ENCODE results near the gene ASCC1. TPM values are rescaled to one million over a fixed set of nuclear protein-coding genes. Genes with fewer than 3 reads are reported as not detected.

ASCC1 gene
- total and polyA plus RNA-seq, 2 experiments from 2014 or later = 31.8 to 38.7 TPM

GRCh38 chr10:72105710-72106109 is 110.4 kb downstream of the ASCC1 start:
- Histone ChIP-seq H3K9me2 (replicated peaks; ENCODE audit: insufficient read depth) (no peaks in the 10 kb centered on the region), H4K20me1 (ENCODE audit: insufficient read depth, poor library complexity, severe bottlenecking) (no peaks in the 10 kb centered on the region), H2AFZ (no peak overlapping the region), H3K27ac (no peak overlapping the region), H3K4me1 (ENCODE audit: insufficient read depth) (peaks cover 16% of the 10 kb centered on the region), H3K9me3 (ENCODE audit: low read depth) (no peaks in the 10 kb centered on the region), H3K27me3 (no peaks in the 10 kb centered on the region), H3K4me3 (no peak overlapping the region), H3K4me2 (no peak overlapping the region), H3K36me3 (replicated peaks; ENCODE audit: insufficient read depth, low read depth) (no peaks in the 10 kb centered on the region), H3K79me2 (no peaks in the 10 kb centered on the region)
- TF ChIP-seq EZH2phosphoT487 (IDR thresholded peaks at IDR 0.05; ENCODE audit: low read depth, severe bottlenecking, unreplicated experiment) (no peak), EZH2 (IDR thresholded peaks at IDR 0.05; ENCODE audit: borderline replicate concordance) (no peak), CTCF (IDR thresholded peaks at IDR 0.05; ENCODE audit: poor library complexity) (no peak)
- 99% methylated on average over 5 of the region's 5 CpGs for WGBS (ENCODE audit: low lambda C conversion rate, missing lambda C conversion rate)
- DNase-seq (ENCODE audit: low spot score) = no peak

GRCh38 chr10:72105098-72105475 is 111.0 kb downstream of the ASCC1 start:
- Histone ChIP-seq H3K4me1 (ENCODE audit: insufficient read depth) (peaks cover 16% of the 10 kb centered on the region), H3K27ac (no peak overlapping the region), H4K20me1 (ENCODE audit: insufficient read depth, poor library complexity, severe bottlenecking) (no peaks in the 10 kb centered on the region), H2AFZ (no peak overlapping the region), H3K9me3 (ENCODE audit: low read depth) (no peaks in the 10 kb centered on the region), H3K4me2 (no peak overlapping the region), H3K9me2 (replicated peaks; ENCODE audit: insufficient read depth) (no peaks in the 10 kb centered on the region), H3K79me2 (no peaks in the 10 kb centered on the region), H3K4me3 (no peak overlapping the region), H3K36me3 (replicated peaks; ENCODE audit: insufficient read depth, low read depth) (no peaks in the 10 kb centered on the region), H3K27me3 (no peaks in the 10 kb centered on the region)
- TF ChIP-seq CTCF (IDR thresholded peaks at IDR 0.05; ENCODE audit: poor library complexity) = no peak
- TF ChIP-seq EZH2phosphoT487 (IDR thresholded peaks at IDR 0.05; ENCODE audit: low read depth, severe bottlenecking, unreplicated experiment) = no peak
- TF ChIP-seq EZH2 (IDR thresholded peaks at IDR 0.05; ENCODE audit: borderline replicate concordance) = no peak
- no peak for DNase-seq (ENCODE audit: low spot score)
- 94% methylated on average over 9 of the region's 9 CpGs for WGBS (ENCODE audit: low lambda C conversion rate, missing lambda C conversion rate)

GRCh38 chr10:72104472-72105097 is 111.5 kb downstream of the ASCC1 start:
- WGBS (ENCODE audit: low lambda C conversion rate, missing lambda C conversion rate) = 85% methylated on average over 8 of the region's 8 CpGs
- no peak for DNase-seq (ENCODE audit: low spot score)
- TF ChIP-seq CTCF (IDR thresholded peaks at IDR 0.05; ENCODE audit: poor library complexity) (no peak), EZH2phosphoT487 (IDR thresholded peaks at IDR 0.05; ENCODE audit: low read depth, severe bottlenecking, unreplicated experiment) (no peak), EZH2 (IDR thresholded peaks at IDR 0.05; ENCODE audit: borderline replicate concordance) (no peak)
- Histone ChIP-seq H3K4me3 (no peak overlapping the region), H4K20me1 (ENCODE audit: insufficient read depth, poor library complexity, severe bottlenecking) (no peaks in the 10 kb centered on the region), H3K9me3 (ENCODE audit: low read depth) (no peaks in the 10 kb centered on the region), H3K4me2 (no peak overlapping the region), H2AFZ (no peak overlapping the region), H3K27me3 (no peaks in the 10 kb centered on the region), H3K27ac (no peak overlapping the region), H3K4me1 (ENCODE audit: insufficient read depth) (peaks cover 15% of the 10 kb centered on the region), H3K9me2 (replicated peaks; ENCODE audit: insufficient read depth) (no peaks in the 10 kb centered on the region), H3K79me2 (no peaks in the 10 kb centered on the region), H3K36me3 (replicated peaks; ENCODE audit: insufficient read depth, low read depth) (no peaks in the 10 kb centered on the region)
